Iris pigment epithelial cell (primary cell): Measurements from ENCODE around the gene NELFCD.

Experiments
- DNase-seq: peaks from one replicate; pipeline ENCODE4 v3.0.0-alpha.2; 2011; ENCODE audit warnings: low read depth

NELFCD gene

GRCh38 chr20:58994390-58995159 is 13.5 kb downstream of the NELFCD start:
- no peak for DNase-seq

GRCh38 chr20:58995461-58996225 is 14.6 kb downstream of the NELFCD start:
- no peak for DNase-seq

DNA sequence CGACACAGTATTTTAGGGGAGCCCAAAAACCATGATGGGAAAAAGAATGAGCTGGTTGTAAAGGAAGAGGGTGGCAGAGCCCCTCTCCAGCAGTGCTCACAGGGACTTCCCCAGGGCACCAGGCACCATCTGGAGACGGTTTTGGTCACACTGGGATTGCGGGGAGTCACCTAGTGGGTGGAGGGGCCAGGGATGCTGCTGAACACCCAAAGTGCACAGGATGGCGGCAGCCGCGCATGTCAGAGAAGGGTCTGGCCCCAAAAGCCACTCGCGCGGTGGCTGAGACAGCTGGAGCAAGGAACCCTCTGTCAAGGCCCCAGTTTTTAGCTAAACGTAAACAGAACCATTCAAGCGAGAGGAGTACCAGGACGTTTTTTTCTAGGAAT is 15.2 kb downstream of the NELFCD start:
- no peak for DNase-seq

- DNase-seq: no peak
Observed at GRCh38 chr20:58997141-58997770, 16.2 kb downstream of the NELFCD start.

DNA sequence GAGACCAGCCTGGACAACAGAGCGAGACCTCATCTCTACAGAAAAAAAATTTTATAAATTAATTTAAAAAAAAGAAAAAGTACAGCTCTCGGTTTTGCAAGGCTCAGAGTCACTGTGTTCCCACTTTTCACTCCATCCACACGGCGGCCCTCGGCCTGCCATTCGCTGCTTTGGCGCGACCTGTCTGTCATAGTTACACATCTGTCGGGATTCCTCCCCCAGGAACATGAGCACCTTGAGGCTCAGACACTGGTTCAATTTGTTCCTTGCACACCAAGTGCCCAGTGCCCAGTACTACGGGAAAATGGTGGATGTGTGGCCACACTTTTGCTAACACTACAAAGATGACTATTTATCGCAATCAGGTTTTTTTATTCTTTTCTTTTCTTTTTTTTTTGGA is 17.6 kb downstream of the NELFCD start:
- DNase-seq: no peak

DNA sequence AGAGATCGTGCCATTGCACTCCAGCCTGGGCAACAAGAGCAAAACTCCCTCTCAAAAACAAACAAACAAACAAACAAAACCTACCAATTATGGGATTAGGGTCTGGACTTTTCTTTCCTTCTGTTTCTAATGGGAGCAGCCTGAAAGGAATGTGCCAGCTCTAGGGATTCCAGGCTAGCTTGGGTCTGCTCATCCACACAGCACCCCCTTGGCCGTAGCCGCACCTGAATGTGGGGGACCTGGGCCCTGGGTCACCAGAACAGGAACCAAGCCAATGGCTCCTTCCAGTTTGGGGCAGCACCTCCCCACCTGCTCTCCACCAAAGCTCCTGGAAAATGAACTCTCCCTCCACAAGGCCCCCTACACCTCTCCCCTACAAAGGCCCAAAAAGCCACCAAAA is 19.3 kb downstream of the NELFCD start:
- DNase-seq: no peak

GRCh38 chr20:59001068-59001448 is 20.0 kb downstream of the NELFCD start:
- DNase-seq: no peak

DNA sequence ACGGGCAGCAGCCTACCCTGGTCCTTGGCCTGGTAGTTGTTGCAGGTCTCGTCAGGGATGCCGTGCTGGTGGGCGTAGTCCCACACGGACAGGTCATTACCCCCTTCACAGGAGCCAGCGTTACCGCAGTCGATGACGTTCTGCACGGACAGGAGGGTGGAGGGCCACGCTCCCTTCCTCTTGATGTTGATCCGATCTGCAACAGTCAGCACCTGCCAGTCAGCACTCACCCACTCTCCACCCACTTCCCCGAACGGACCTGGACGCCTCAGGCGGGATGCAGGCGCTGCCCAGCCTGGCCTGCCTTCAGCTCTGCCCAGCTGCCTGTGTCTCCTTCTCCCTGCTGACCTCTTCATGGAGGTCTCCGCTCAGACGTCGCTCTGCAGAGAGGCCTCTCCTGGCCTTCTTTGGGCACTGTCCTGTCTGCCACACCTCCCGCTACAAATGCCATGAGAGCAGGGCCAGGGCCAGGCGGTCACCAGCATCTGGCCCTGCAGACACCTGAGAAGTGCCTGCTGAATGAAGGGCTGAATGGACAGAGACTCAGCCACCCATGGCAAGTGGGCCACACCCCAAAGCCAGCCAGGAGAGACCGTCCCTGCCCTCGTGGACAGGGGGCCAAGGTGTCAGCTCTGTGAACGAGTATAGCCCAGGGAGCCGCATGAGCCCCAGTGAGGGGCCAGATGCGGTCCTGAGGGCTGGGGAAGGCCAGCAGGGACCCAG is 20.6 kb downstream of the NELFCD start:
- no peak for DNase-seq

GRCh38 chr20:59002388-59002787 is 21.3 kb downstream of the NELFCD start:
- DNase-seq: no peak

- no peak for DNase-seq
Observed at GRCh38 chr20:59002874-59003399, 21.9 kb downstream of the NELFCD start.

DNA sequence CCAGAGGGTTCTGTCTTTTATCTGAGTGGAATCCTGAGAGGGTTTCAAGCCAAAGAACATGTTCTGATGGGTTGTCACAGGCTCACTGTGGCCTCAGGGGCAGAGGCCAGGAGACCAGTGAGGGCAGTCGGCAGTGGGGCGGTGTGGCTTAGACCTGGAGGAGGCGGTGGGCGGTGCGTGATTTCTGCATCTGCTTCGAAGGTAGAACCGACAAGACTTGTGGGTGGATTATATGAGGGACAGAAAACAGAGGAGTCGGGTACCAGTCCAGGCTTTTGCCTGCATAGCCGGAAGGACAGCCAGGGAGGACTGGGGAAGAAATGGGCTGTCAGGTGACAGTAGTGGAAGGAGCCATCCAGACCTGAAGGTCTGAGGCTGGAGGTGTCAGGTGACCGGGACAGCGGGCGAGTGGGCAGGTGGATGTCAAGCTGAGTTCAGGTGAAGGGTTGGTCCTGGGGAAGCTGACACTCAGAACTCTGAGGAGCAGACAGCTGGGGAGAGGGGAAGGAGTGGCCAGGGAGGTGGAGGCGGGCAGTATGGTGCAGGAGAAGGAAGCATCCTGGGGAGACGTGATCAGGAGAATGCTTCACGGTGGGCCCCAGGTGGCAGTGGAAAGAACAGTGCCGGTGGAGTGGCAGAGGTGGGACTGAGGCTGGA is 22.9 kb downstream of the NELFCD start:
- no peak for DNase-seq

DNA sequence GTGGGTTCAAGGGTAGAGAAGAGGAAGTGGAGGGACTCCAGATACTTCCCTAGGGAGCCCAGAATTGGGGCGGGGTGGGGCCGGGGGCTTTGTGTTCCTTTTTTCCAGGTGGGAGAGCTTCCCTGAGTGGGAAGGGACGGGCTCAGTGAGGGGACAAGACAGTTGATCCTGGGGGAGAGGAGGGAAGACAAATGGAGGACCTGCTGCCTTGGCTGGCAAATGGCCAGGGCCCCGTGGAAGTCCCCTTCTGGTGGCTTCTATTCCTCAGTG is 23.4 kb downstream of the NELFCD start:
- DNase-seq: no peak

DNA sequence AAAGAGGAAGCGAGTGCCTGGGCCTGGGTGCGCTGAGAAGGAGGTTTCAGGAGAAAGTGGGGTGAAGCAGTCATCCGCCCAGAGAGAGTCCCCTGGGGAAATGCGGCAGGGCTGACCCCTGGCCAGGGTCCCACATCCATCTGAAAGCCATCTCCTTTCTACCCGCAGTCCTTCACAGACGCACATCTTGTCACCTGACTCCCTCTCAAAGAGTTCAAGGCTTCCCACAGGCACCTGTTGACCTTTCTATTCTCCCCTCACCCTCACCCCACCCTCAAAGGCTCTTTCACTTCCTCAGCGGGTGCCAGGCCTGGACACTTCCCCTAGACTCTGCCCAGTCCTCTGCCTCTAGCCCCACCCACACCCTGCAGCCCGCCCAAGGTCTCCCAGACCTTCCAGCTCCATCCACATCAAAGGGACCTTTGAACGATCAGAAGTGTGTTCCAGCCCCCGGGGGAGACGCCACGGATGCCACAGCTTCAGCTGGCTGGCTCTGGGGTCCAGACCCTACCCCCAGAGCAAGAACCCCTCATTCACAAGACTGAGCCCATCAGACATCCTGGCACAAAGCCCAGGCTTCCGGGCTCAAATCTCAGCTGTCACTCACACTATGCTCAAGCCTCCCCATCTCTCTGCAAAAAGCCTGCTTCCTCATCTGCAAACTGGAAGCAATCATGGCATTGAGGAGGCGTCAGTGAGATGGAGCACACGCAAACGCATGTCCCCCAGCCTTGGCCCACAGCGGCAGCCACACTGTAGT is 23.9 kb downstream of the NELFCD start:
- no peak for DNase-seq

- DNase-seq: no peak
Observed at GRCh38 chr20:59005523-59006166, 24.6 kb downstream of the NELFCD start.

- no peak for DNase-seq
Observed at GRCh38 chr20:59006167-59006863, 25.3 kb downstream of the NELFCD start.

GRCh38 chr20:59006864-59007664 is 26.0 kb downstream of the NELFCD start, which contains the start of gene CTSZ:
Gene CTSZ (minus strand): TSS chr20:59007254. CDS start chr20:59007128, 126 bp downstream.
- no peak for DNase-seq

DNA sequence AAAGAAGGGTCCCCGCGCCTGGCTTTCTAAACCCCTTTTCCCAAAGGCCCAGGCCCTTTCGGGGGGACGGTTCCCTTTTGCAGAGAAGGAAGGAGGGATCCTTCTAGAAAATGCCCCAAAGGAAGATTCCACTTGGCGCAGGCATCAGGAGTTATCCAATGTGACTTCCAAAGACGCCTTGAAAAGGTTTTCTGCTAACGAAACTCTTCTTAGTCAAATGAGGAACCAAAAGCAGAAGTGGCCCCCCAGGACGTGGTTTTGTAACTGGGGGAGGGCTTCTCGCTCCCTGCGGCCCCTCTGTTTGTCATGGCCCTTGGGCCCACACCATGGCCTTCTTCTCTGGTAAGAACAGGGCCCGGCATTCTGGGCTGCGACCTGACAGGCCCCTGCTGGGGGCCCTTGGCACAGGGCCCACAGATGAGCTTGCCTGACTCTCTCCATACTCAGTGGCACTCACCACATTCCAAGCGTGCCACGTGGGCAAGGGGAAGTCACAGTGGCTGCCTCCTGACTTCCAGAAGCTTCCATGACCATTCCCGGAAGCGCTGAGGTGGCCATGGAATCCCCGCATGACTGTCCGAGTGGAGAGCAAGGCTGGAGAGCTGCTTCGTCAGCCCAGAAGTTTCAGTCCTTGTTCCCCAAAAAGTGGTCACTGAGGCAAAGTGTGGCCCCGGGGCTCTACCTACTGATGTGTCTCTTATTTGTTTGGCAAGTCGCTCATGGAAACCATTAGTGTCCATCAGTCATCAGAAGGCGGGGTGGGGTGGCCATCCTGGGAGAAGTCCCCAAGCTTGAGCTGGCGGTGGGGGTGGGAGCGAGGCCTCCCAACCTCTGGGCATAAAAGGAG is 26.8 kb downstream of the NELFCD start:
- no peak for DNase-seq

DNA sequence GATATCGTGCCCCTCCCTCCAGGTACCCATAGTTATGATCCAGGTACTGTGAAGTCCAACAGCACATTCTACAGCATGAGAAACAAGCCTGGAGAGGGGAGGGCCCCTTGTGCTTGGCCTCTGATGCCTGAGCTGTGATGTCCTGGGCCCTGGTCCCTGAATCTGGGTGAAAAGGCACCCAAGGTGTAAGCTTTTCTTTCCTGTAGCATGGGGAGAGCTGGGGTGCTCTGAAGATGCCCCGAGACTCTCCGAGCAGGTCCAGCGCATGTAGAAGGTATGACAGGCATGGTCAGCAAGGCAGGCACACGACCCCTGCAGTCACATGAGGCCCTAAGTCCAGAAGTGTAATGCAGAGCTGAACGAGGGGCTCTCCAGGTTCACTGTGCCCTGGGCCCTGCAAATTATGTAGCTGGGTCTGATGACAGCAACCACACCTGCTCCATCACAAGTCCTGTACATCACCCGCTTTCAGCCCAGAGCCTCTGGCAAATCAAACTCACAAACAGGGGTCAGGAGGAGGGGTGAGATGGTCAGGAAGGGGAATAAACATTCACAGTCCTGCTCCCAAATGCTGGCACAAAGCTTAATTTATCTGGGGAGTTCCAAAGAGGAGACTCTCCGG is 27.8 kb downstream of the NELFCD start:
- DNase-seq: no peak
